C4-2B (cell line): Measurements from ENCODE around the gene FPGT.

ENCODE experiments used
- H3K27ac ChIP-seq: fragments of 450-650 bp; 2 replicates; pipeline ENCODE4 v1.5.1; 2017
- ZFX ChIP-seq: fragments of 450-650 bp; IDR thresholded peaks from 2 replicates; pipeline ENCODE4 v1.6.1; 2017
- TF ChIP-seq, protein P1 (sequence below): fragments of 450-650 bp; conservative IDR thresholded peaks from 2 replicates; pipeline ENCODE4 v1.5.1; 2017; ENCODE audit warnings: mild to moderate bottlenecking

Gene FPGT

DNA sequence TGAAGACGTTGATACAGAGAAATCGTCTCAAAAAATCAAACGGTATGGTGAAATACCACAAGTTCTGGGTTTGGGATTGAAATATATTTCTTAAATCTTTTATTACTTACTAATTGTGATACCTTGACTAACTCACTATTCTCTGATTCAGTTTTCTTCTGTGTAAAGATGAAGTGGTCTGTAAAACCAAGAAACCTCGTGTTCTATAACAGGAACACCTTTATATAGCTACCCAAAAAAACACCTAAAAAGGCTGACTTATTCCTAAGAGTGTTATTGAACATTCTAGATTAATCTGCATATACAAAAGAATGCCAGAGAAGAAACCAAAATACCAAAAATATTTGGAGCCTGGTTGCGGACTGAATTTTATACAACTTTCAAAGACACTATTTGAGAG lies 787 bp upstream of the FPGT start:
- TF ChIP-seq, protein P1, sequence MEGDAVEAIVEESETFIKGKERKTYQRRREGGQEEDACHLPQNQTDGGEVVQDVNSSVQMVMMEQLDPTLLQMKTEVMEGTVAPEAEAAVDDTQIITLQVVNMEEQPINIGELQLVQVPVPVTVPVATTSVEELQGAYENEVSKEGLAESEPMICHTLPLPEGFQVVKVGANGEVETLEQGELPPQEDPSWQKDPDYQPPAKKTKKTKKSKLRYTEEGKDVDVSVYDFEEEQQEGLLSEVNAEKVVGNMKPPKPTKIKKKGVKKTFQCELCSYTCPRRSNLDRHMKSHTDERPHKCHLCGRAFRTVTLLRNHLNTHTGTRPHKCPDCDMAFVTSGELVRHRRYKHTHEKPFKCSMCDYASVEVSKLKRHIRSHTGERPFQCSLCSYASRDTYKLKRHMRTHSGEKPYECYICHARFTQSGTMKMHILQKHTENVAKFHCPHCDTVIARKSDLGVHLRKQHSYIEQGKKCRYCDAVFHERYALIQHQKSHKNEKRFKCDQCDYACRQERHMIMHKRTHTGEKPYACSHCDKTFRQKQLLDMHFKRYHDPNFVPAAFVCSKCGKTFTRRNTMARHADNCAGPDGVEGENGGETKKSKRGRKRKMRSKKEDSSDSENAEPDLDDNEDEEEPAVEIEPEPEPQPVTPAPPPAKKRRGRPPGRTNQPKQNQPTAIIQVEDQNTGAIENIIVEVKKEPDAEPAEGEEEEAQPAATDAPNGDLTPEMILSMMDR, result no peak
- no peak for TF ChIP-seq ZFX
- no peak overlapping the region for H3K27ac ChIP-seq

DNA sequence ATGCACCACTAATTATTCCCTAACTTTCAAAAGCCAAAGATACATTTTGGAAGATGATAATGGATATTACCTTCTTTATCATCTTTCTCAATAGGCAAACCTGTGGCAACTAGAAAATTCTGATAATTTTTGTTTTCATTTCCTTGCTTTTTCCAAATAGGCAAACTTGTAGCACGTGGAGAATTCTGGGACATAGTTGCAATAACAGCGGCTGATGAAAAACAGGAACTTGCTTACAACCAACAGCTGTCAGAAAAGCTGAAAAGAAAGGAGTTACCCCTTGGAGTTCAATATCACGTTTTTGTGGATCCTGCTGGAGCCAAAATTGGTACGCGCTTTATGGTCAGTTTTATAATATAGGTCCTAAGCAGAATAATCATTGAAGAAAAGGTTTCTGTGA lies 1.5 kb downstream of the FPGT start:
- TF ChIP-seq, protein P1, result no peak
- no peak for TF ChIP-seq ZFX
- no peak overlapping the region for H3K27ac ChIP-seq

DNA sequence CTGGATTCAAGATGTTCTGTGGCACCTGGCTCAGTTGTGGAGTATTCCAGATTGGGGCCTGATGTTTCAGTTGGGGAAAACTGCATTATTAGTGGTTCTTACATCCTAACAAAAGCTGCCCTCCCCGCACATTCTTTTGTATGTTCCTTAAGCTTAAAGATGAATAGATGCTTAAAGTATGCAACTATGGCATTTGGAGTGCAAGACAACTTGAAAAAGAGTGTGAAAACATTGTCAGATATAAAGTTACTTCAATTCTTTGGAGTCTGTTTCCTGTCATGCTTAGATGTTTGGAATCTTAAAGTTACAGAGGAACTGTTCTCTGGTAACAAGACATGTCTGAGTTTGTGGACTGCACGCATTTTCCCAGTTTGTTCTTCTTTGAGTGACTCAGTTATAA lies 7.2 kb downstream of the FPGT start:
- no peak overlapping the region for H3K27ac ChIP-seq
- TF ChIP-seq, protein P1, result no peak
- TF ChIP-seq ZFX, result no peak

DNA sequence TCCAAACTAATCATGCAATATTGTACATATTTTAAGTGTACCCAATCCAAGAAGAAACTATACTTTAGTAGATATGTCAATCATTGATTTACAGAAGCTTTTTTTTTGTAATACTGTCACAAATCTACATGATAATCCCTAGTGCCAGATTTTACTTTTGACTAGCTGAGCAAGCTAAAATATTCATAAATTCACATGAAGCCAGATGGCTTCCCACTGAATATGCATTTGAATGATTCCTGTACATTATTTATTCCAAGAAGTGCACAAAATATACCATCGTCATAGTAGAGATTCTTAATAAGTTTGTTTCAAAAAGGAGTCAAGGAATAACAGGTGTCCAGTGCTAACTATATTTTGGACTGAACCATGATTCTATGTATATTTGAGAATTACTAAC lies 17.2 kb downstream of the FPGT start:
- no peak overlapping the region for H3K27ac ChIP-seq
- TF ChIP-seq, protein P1, result no peak
- TF ChIP-seq ZFX, result no peak

DNA sequence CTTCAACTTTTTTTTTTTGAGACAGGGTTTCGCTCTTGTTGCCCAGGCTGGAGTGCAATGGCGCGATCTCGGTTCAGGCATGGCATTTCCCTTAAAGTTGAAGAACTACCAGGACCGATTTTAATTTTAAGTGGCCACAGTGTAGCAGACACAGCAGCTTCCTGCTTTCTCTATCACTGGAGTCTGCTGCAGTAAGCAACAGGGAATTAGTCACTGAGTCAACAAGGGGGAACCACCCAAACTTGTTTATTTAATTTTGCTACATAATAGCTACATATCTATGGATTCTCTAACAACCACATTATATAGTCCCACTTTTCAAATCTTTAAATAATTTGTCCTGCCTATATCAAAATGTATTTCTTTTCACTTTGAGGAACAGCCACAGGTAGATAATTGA lies 24.7 kb downstream of the FPGT start:
- TF ChIP-seq, protein P1, result no peak
- TF ChIP-seq ZFX, result no peak
- no peak overlapping the region for H3K27ac ChIP-seq

DNA sequence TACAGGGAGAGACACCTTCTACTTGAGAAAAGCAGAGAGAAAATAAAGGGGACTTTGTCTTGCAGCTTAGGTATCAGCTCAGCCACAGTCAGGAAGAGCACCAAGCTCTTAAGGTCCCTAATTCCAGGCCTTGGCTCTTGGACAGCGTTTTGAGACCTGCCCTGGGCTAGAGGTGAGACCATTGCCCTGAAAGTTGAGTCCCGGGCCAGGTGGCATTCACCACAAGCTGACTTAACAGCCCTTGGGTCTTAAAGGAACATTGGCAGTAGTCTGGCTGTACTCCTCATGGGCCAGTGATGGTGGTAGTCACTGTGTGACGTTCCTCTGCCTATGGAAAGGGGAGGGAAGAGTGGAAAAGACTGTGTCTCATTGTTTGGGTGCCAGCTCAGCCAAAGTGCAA lies 25.4 kb downstream of the FPGT start:
- no peak overlapping the region for H3K27ac ChIP-seq
- TF ChIP-seq ZFX, result no peak
- TF ChIP-seq, protein P1, result no peak

DNA sequence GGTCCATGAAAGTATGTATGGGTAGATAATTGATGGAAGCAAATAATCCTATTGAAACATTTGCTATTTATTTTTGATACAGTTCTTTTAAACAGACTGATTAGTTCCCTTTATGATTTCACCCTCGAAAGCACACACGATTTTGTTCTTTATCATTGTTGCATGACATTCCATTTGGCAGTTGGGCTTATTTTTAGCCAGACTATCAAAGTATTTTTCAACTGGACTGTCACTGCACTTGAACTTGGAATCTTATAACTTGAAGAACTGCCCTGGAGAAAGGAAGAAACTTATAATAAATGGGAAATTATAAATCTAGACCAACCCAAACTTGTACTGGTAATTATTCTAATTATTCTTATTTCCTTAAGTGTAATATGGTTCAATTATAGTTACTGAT lies 37.1 kb downstream of the FPGT start, which contains the start of gene TNNI3K:
Gene TNNI3K (plus strand): TSS at position 235 of the 400 bp plus-strand sequence. CDS start 65 bp downstream, at position 300.
- no peak for TF ChIP-seq ZFX
- TF ChIP-seq, protein P1, result no peak

More for the DNA sequence above, 37.1 kb downstream of the FPGT start, which contains the start of gene TNNI3K:
- no peak within 1 kb of the TSS for H3K27ac ChIP-seq
